ENCODE results near the gene DOK3. TPM values are rescaled to one million over a fixed set of nuclear protein-coding genes. Genes with fewer than 3 reads are reported as not detected.
A peak's percentile ranks its signal among the peaks of the same experiment; 100 is the strongest.

DOK3 gene
- polyA plus RNA-seq, 1 donor (not counting 4 experiments of a cell fraction or from before 2014, with no cell fraction given), result 1.7 TPM

DNA sequence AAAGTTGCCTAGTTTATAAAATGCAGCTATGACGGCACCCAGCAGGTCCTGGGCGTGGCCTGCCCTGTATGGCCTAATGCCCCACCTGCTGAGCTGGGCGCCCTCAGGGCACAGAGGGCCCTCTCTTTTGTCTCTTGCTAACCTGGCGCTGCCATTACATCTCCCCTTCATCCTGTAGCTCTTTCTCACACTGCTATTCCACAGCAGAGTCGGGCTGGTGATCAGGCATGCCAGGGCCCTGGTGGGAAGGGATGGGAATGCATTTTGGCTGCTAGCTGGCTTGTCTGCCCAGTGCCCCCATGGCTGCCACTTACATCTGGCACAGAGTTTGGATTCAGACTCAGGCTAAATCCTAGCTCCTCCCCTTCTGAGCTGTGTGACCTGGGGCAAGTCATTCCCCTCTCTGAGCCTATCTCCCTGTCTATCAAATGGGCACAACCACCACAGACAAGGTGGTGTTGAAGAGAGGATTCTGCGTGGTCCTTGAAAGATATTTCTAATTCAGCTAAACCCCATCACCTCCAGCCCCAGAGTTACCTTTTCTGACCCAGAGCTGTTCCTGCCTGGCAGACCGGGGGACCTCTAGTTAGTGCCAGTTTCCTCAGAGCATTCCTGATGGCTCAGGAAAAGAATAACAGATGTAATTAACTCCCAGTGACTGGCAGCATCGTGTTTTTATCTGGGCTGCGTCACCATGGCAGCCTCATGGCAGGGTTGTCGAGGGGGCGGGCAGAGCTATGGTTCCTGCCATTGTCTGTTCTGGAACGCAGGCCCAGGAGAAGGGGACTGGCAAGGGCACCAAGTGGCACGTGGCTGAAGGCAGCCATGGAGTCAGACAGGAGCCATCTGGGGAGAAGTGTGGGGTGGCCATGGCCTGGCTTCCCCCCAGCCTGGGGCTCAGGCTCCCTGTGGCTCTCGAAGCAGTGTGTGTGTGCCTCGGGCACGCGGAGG is 56.7 kb downstream of the DOK3 start:
- FAIRE-seq (peak; percentile 13), DNase-seq (ENCODE audit: low read depth, low spot score) (no peak)
- Histone ChIP-seq H3K9me1 (ENCODE audit: control insufficient read depth, extremely low read depth, insufficient read depth, low read length) (no peaks in the 10 kb centered on the region), H4K20me1 (ENCODE audit: control insufficient read depth, extremely low read depth, insufficient read depth, low read length) (peaks cover 5% of the 10 kb centered on the region), H3K27ac (ENCODE audit: control insufficient read depth, insufficient read depth, low read length) (no peak overlapping the region), H3K36me3 (ENCODE audit: control insufficient read depth in 2 of 2, extremely low read depth in 1 of 2, insufficient read depth in 2 of 2, low read length in 2 of 2) (peaks cover 6 to 8% of the 10 kb centered on the region in 2 experiments), H3K4me2 (ENCODE audit: control insufficient read depth, extremely low read depth, insufficient read depth, low read depth, low read length) (no peak overlapping the region), H3K9me3 (ENCODE audit: control insufficient read depth, low read depth, low read length) (no peaks in the 10 kb centered on the region), H3K4me3 (ENCODE audit: control insufficient read depth in 2 of 3, extremely low read depth in 1 of 3, insufficient read depth in 2 of 3, low read depth in 1 of 3, low read length in 3 of 3) (no peak overlapping the region), H3K79me2 (ENCODE audit: control insufficient read depth, insufficient read depth, low read length) (no peaks in the 10 kb centered on the region), H3K9ac (ENCODE audit: control insufficient read depth, extremely low read depth, insufficient read depth, low read length) (no peak overlapping the region), H2AFZ (ENCODE audit: control insufficient read depth, low read length) (no peak overlapping the region), H3K27me3 (ENCODE audit: control insufficient read depth, extremely low read depth, insufficient read depth, low read length) (no peaks in the 10 kb centered on the region), H3K4me1 (ENCODE audit: control insufficient read depth, extremely low read depth, insufficient read depth, low read length) (peaks cover 32% of the 10 kb centered on the region)
- no peak for TF ChIP-seq EZH2 (IDR thresholded peaks at IDR 0.05; ENCODE audit: low read length)
- peak in 2 of 3 experiments; percentile 21 to 32 for TF ChIP-seq CTCF (optimal IDR thresholded peaks at IDR 0.05 in 1 of 3, IDR thresholded peaks at IDR 0.05 in 1 of 3, conservative IDR thresholded peaks at IDR 0.05 in 1 of 3; ENCODE audit: extremely low read depth in 1 of 3, insufficient read depth in 2 of 3, low read length in 3 of 3)
- dilution Hi-C loops (cut with MboI; ENCODE audit: extremely low pct_ligation_motif_present, low sequenced_read_pairs), result no loop called here

Other genes starting within 250 kb of the DOK3 start
- 20.0 to 40.1 TPM (median 22.4 TPM) in 3 replicates for gene RAB24, start 206.1 kb downstream of the DOK3 start, polyA plus RNA-seq
- gene PRELID1, start 206.0 kb downstream of the DOK3 start, polyA plus RNA-seq, result 245 to 280 TPM (median 248 TPM) in 3 replicates
- 0.69 to 1.2 TPM (median 0.97 TPM) in 3 replicates for gene MXD3, start 197.9 kb downstream of the DOK3 start, polyA plus RNA-seq
- 105 to 147 TPM (median 146 TPM) in 3 replicates for gene LMAN2, start 158.2 kb downstream of the DOK3 start, polyA plus RNA-seq
- gene RGS14, start 151.9 kb downstream of the DOK3 start, polyA plus RNA-seq, result 8.6 to 10.6 TPM (median 9.3 TPM) in 3 replicates
- gene SLC34A1, start 125.4 kb downstream of the DOK3 start, polyA plus RNA-seq, result 0.02 to 0.07 TPM (median 0.06 TPM) in 3 replicates
- gene PFN3, start 109.2 kb downstream of the DOK3 start, polyA plus RNA-seq, result not detected in 3 replicates
- 6.0 to 11.2 TPM (median 7.7 TPM) in 3 replicates for gene F12, start 100.3 kb downstream of the DOK3 start, polyA plus RNA-seq
- 23.4 to 38.5 TPM (median 29.9 TPM) in 3 replicates for gene GRK6, start 83.2 kb downstream of the DOK3 start, polyA plus RNA-seq
- gene PRR7, start 63.0 kb downstream of the DOK3 start, polyA plus RNA-seq, result 1.1 to 4.7 TPM (median 4.3 TPM) in 3 replicates
- gene DBN1, start 36.2 kb downstream of the DOK3 start, polyA plus RNA-seq, result 57.2 to 73.4 TPM (median 59.4 TPM) in 3 replicates
- gene PDLIM7, start 12.2 kb downstream of the DOK3 start, polyA plus RNA-seq, result 48.5 to 83.6 TPM (median 60.5 TPM) in 3 replicates
- gene DDX41, start 7.1 kb upstream of the DOK3 start, polyA plus RNA-seq, result 71.3 to 95.8 TPM (median 81.7 TPM) in 3 replicates
- gene FAM193B, start 44.7 kb upstream of the DOK3 start, polyA plus RNA-seq, result 21.9 to 43.6 TPM (median 27.5 TPM) in 3 replicates
- 247 to 341 TPM (median 276 TPM) in 3 replicates for gene TMED9, start 82.4 kb upstream of the DOK3 start, polyA plus RNA-seq
- gene B4GALT7, start 90.3 kb upstream of the DOK3 start, polyA plus RNA-seq, result 15.7 to 34.9 TPM (median 19.6 TPM) in 3 replicates